HG03280 (cell line): ENCODE data around the gene ZNF580.
A peak's percentile ranks its signal among the peaks of the same experiment; 100 is the strongest.

Source experiments
- ATAC-seq: cut with Tn5 transposase; IDR thresholded peaks from one replicate; pipeline ENCODE4 v1.9.1; 2021; ENCODE audit warnings: mild to moderate bottlenecking, moderate library complexity; ENCODE audit not compliant: unreplicated experiment

The ZNF580 gene

GRCh38 chr19:55640577-55641425, at the start of gene ZNF580:
Gene ZNF580 (plus strand): TSS chr19:55641002. CDS start chr19:55642509, 1,507 bp downstream.
- no peak for ATAC-seq

GRCh38 chr19:55591555-55591954, 49.2 kb upstream of the ZNF580 start:
- ATAC-seq, result no peak

GRCh38 chr19:55592391-55593090, 48.3 kb upstream of the ZNF580 start:
- no peak for ATAC-seq

GRCh38 chr19:55593096-55593772, 47.6 kb upstream of the ZNF580 start:
- ATAC-seq, result no peak

- no peak for ATAC-seq
Measured at GRCh38 chr19:55594996-55595545, 45.7 kb upstream of the ZNF580 start.

GRCh38 chr19:55596304-55596703, 44.5 kb upstream of the ZNF580 start:
- no peak for ATAC-seq

- ATAC-seq, result no peak
Measured at GRCh38 chr19:55597501-55597921, 43.3 kb upstream of the ZNF580 start.

- ATAC-seq, result no peak
Measured at GRCh38 chr19:55598034-55598433, 42.8 kb upstream of the ZNF580 start.

GRCh38 chr19:55598719-55599467, 41.9 kb upstream of the ZNF580 start:
- peak; percentile 56 for ATAC-seq

- ATAC-seq, result peak; percentile 52
Measured at GRCh38 chr19:55599468-55599841, 41.3 kb upstream of the ZNF580 start, which contains the start of gene FIZ1. Gene FIZ1 (minus strand): TSS chr19:55599517. CDS start chr19:55597865, 1,652 bp downstream.

- peak; percentile 45 for ATAC-seq
Measured at GRCh38 chr19:55599842-55600661, 40.8 kb upstream of the ZNF580 start, which contains the start of gene ZNF524. Gene ZNF524 (plus strand): TSS chr19:55600288. CDS start chr19:55602113, 1,825 bp downstream.

GRCh38 chr19:55600662-55601028, 40.2 kb upstream of the ZNF580 start:
- ATAC-seq, result no peak

GRCh38 chr19:55601084-55601483, 39.7 kb upstream of the ZNF580 start:
- ATAC-seq, result no peak

- ATAC-seq, result no peak
Measured at GRCh38 chr19:55602104-55603001, 38.4 kb upstream of the ZNF580 start.

GRCh38 chr19:55603115-55603514, 37.7 kb upstream of the ZNF580 start:
- no peak for ATAC-seq

GRCh38 chr19:55603581-55604292, 37.1 kb upstream of the ZNF580 start:
- no peak for ATAC-seq

- ATAC-seq, result peak; percentile 79
Measured at GRCh38 chr19:55605207-55605636, 35.6 kb upstream of the ZNF580 start.
